ENCODE results near the gene CRHR1. TPM values are rescaled to one million over a fixed set of nuclear protein-coding genes. Genes with fewer than 3 reads are reported as not detected.

The CRHR1 gene
- total RNA-seq, 4 donors from 2014 or later: not detected

DNA sequence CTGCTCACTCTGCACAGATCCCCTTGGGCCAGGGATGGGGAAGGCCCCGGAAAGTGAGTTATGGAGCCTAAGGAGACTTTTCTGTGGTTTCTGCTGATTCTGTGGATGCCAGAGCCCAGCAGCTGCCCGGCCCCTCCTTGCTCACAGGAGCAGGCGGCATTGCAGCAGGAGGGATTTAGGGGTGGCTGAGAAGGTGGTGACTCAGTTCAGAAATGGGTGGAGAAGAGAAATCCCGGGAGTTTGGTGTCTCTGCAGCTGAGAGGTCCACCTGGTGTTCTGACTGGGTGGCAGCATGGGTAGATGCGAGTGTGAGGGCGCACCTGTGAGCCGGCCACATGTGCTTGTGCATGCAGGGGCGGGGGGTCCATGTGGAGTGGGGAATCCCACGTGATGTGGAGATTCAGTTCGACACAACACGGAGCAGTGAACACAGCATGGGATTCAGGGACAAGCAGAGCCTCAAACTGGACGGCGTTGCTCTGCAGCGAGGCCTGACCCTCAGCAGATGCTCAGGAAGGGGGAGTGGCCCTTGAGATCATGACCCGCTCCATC, 44.5 kb downstream of the CRHR1 start:
- DNase-seq: no peak
- Histone ChIP-seq H3K4me3 (no peak overlapping the region), H3K27ac (no peak overlapping the region), H3K4me1 (no peaks in the 10 kb centered on the region), H3K36me3 (no peaks in the 10 kb centered on the region), H3K27me3 (peaks cover 5% of the 10 kb centered on the region), H3K9me3 (no peaks in the 10 kb centered on the region)
- in situ Hi-C loops (cut with MboI; ENCODE audit: low pct_ligation_motif_present in 1 of 4, low pct_unique_long_range_greater_than_20kb in 1 of 4, low sequenced_read_pairs in 3 of 4): loop anchor here in 2 of 4 donors (5.0 to 10.0 kb wide), 2 partner anchors 186 to 194 kb away; no protein-coding TSS in a partner anchor
- WGBS, 2 donors (ENCODE audit: low coverage in 1 of 2): 60 to 68% methylated on average over 1 to 15 of the region's 15 CpGs
- intact Hi-C loops (cut with DNase I; ENCODE audit: low total_unique reads): no loop called here
- TF ChIP-seq POLR2A (IDR thresholded peaks at IDR 0.05): no peak
- no peak for TF ChIP-seq EP300 (IDR thresholded peaks at IDR 0.05; ENCODE audit: low read depth)
- TF ChIP-seq, protein P1, sequence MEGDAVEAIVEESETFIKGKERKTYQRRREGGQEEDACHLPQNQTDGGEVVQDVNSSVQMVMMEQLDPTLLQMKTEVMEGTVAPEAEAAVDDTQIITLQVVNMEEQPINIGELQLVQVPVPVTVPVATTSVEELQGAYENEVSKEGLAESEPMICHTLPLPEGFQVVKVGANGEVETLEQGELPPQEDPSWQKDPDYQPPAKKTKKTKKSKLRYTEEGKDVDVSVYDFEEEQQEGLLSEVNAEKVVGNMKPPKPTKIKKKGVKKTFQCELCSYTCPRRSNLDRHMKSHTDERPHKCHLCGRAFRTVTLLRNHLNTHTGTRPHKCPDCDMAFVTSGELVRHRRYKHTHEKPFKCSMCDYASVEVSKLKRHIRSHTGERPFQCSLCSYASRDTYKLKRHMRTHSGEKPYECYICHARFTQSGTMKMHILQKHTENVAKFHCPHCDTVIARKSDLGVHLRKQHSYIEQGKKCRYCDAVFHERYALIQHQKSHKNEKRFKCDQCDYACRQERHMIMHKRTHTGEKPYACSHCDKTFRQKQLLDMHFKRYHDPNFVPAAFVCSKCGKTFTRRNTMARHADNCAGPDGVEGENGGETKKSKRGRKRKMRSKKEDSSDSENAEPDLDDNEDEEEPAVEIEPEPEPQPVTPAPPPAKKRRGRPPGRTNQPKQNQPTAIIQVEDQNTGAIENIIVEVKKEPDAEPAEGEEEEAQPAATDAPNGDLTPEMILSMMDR (IDR thresholded peaks at IDR 0.05): no peak
- TF ChIP-seq POLR2AphosphoS5 (IDR thresholded peaks at IDR 0.05): no peak

DNA sequence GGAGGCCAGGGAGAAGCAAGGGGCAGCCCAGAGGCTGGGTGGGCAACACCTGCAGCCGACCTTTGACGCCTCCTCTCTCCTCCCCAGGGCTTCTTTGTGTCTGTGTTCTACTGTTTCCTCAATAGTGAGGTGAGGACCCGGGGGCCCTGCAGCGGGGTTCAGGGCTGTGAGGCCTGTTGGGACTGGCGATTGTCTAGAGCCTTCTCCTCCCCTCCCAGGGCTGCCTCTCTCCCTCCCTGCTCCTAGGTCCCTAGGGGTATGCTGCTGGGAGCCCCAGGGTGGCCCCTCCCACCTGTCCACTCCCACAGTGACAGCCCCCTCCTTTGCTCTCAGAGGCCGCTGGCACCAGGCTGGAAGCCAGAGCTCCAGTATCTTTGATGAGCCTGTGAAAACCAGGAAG, 49.8 kb downstream of the CRHR1 start:
- DNase-seq: no peak
- intact Hi-C loops (cut with DNase I; ENCODE audit: low total_unique reads): no loop called here
- TF ChIP-seq EP300 (IDR thresholded peaks at IDR 0.05; ENCODE audit: low read depth): no peak
- TF ChIP-seq, protein P1 (IDR thresholded peaks at IDR 0.05): no peak
- 33% methylated on average over 4 of the region's 6 CpGs; no CpG with 5 or more reads in 1 of the 2 donors for WGBS, 2 donors (ENCODE audit: low coverage in 1 of 2)
- H3K27me3 ChIP-seq: no peaks in the 10 kb centered on the region
- H3K27ac ChIP-seq: no peak overlapping the region
- H3K4me3 ChIP-seq: no peak overlapping the region
- no peaks in the 10 kb centered on the region for H3K4me1 ChIP-seq
- H3K36me3 ChIP-seq: no peaks in the 10 kb centered on the region
- no peaks in the 10 kb centered on the region for H3K9me3 ChIP-seq
- in situ Hi-C loops (cut with MboI; ENCODE audit: low pct_ligation_motif_present in 1 of 4, low pct_unique_long_range_greater_than_20kb in 1 of 4, low sequenced_read_pairs in 3 of 4): loop anchor here in 2 of 4 donors (5.0 kb wide), 1 partner anchor 192 kb away; no protein-coding TSS in a partner anchor

DNA sequence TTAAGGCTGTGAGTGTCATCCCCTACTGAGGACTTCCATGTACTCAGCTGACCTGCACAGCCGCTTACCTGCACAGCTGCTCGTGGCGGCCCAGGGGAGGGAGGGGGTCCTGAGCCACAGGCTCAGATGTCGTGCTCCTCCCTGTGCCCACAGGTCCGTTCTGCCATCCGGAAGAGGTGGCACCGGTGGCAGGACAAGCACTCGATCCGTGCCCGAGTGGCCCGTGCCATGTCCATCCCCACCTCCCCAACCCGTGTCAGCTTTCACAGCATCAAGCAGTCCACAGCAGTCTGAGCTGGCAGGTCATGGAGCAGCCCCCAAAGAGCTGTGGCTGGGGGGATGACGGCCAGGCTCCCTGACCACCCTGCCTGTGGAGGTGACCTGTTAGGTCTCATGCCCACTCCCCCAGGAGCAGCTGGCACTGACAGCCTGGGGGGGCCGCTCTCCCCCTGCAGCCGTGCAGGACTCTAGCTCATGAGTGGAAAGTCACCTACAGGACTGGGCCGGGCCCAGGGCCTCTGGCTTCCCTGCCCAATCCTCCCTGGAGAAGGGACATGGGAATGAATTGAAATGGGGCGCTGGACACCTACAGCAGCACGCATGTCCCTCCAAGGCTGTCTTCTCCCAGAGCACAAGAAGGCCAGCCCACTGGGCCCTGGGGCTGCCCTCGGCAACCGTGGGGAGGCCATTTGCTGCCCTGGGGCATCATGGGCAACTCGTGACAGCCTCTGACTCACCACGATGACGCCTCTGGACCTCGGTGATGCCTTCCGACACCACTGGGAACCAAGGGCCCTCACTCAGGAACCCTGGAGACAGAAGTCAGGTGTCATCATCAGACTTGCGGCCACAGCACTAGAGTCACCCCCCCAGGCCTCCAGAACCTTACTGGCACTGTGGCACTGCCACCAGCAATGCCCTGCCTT, 50.6 kb downstream of the CRHR1 start:
- Histone ChIP-seq H3K4me3 (no peak overlapping the region), H3K4me1 (no peaks in the 10 kb centered on the region), H3K27ac (no peak overlapping the region), H3K36me3 (no peaks in the 10 kb centered on the region), H3K9me3 (no peaks in the 10 kb centered on the region), H3K27me3 (no peaks in the 10 kb centered on the region)
- in situ Hi-C loops (cut with MboI; ENCODE audit: low pct_ligation_motif_present in 1 of 4, low pct_unique_long_range_greater_than_20kb in 1 of 4, low sequenced_read_pairs in 3 of 4) (loop anchor here in 2 of 4 donors (5.0 kb wide), 1 partner anchor 192 kb away; no protein-coding TSS in a partner anchor), intact Hi-C loops (cut with DNase I; ENCODE audit: low total_unique reads) (no loop called here)
- 83% methylated on average over 26 of the region's 26 CpGs; no CpG with 5 or more reads in 1 of the 2 donors for WGBS, 2 donors (ENCODE audit: low coverage in 1 of 2)
- TF ChIP-seq POLR2A (IDR thresholded peaks at IDR 0.05) (no peak), EP300 (IDR thresholded peaks at IDR 0.05; ENCODE audit: low read depth) (no peak)
- no peak for DNase-seq

DNA sequence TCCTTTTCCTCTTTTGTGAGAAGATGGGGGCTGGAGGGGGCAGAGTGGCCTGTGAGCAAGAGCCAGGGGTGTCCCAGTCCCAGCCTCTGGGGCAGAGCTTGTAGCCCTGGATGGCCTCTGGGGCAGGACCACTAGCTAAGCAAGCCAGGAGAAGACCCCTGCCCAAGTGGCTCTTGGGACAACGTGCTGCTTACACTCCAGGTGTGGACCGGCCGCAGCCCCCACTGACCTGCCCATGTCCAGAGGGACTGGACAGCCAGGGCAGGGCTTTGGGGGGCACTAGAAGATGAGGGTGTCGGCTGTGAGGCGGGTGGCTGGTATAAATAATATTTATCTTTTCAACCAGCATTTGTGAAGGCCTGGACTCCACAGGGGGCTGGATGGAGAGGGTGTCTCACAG, 51.4 kb downstream of the CRHR1 start:
- Histone ChIP-seq H3K4me1 (no peaks in the 10 kb centered on the region), H3K27ac (no peak overlapping the region), H3K9me3 (no peaks in the 10 kb centered on the region), H3K4me3 (no peak overlapping the region), H3K27me3 (no peaks in the 10 kb centered on the region), H3K36me3 (no peaks in the 10 kb centered on the region)
- WGBS, 2 donors (ENCODE audit: low coverage in 1 of 2): 82% methylated on average over 5 of the region's 5 CpGs; no CpG with 5 or more reads in 1 of the 2 donors
- in situ Hi-C loops (cut with MboI; ENCODE audit: low pct_ligation_motif_present in 1 of 4, low pct_unique_long_range_greater_than_20kb in 1 of 4, low sequenced_read_pairs in 3 of 4) (no loop called here), intact Hi-C loops (cut with DNase I; ENCODE audit: low total_unique reads) (no loop called here)
- TF ChIP-seq, protein P1 (IDR thresholded peaks at IDR 0.05): no peak
- TF ChIP-seq POLR2A (IDR thresholded peaks at IDR 0.05): no peak
- no peak for TF ChIP-seq EP300 (IDR thresholded peaks at IDR 0.05; ENCODE audit: low read depth)
- no peak for TF ChIP-seq POLR2AphosphoS5 (IDR thresholded peaks at IDR 0.05)
- no peak for DNase-seq
